PFSK-1 (cell line): ENCODE data around the gene KRTAP4-16.

Source experiments
- FOXP2 ChIP-seq: optimal IDR thresholded peaks from 2 replicates; pipeline ENCODE3; 2011; ENCODE audit warnings: borderline replicate concordance, control low read depth, inconsistent platforms; ENCODE audit not compliant: insufficient read depth; ENCODE audit errors: extremely low read length, extremely low read depth
- POLR2AphosphoS5 ChIP-seq: IDR thresholded peaks from 2 replicates; pipeline ENCODE4 v1.6.1; 2012; ENCODE audit warnings: low read depth, mild to moderate bottlenecking, control low read depth, low read length, moderate library complexity
- REST ChIP-seq, 2 experiments: IDR thresholded peaks; 2 replicates each; pipeline versions ENCODE4 v1.6.1 to v1.8.0; 2011 to 2012; ENCODE audit warnings: low read depth in 2 of 2, low read length in 2 of 2, control low read depth in 1 of 2, inconsistent platforms in 1 of 2, mild to moderate bottlenecking in 1 of 2, moderate library complexity in 1 of 2; ENCODE audit not compliant: insufficient read depth in 1 of 2
- SIN3A ChIP-seq: IDR thresholded peaks from 2 replicates; pipeline ENCODE4 v1.6.1; 2012; ENCODE audit warnings: mild to moderate bottlenecking, low read length, moderate library complexity, borderline replicate concordance; ENCODE audit not compliant: insufficient read depth
- TAF1 ChIP-seq: IDR thresholded peaks from 2 replicates; pipeline ENCODE4 v1.6.1; 2012; ENCODE audit warnings: low read length, control low read depth, borderline replicate concordance; ENCODE audit not compliant: insufficient read depth

Gene KRTAP4-16

GRCh38 chr17:41067281-41067680, 34.7 kb downstream of the KRTAP4-16 start:
- no peak for TF ChIP-seq POLR2AphosphoS5

GRCh38 chr17:41065829-41066624, 36.0 kb downstream of the KRTAP4-16 start, which contains the start of gene KRTAP2-4:
KRTAP2-4 (minus strand) TSS chr17:41065879; CDS start chr17:41065845, 34 bp downstream.
- TF ChIP-seq TAF1 (no peak), FOXP2 (no peak), SIN3A (no peak), REST (IDR thresholded peaks at IDR 0.05; ENCODE audit: insufficient read depth in 1 of 2, low read depth in 2 of 2, low read length in 2 of 2) (no peak), POLR2AphosphoS5 (no peak)

- TF ChIP-seq REST (IDR thresholded peaks at IDR 0.05; ENCODE audit: insufficient read depth in 1 of 2, low read depth in 2 of 2, low read length in 2 of 2) (no peak), POLR2AphosphoS5 (no peak), FOXP2 (no peak), SIN3A (no peak), TAF1 (no peak)
These were observed 37.7 kb downstream of the KRTAP4-16 start for GRCh38 chr17:41064301-41064700.

GRCh38 chr17:41063449-41063848, 38.6 kb downstream of the KRTAP4-16 start:
- no peak for TF ChIP-seq SIN3A
- no peak for TF ChIP-seq FOXP2
- no peak for TF ChIP-seq REST (IDR thresholded peaks at IDR 0.05; ENCODE audit: insufficient read depth in 1 of 2, low read depth in 2 of 2, low read length in 2 of 2)
- TF ChIP-seq POLR2AphosphoS5: no peak
- TF ChIP-seq TAF1: no peak

GRCh38 chr17:41061964-41062363, 40.0 kb downstream of the KRTAP4-16 start:
- TF ChIP-seq POLR2AphosphoS5: no peak
- TF ChIP-seq FOXP2: no peak
- no peak for TF ChIP-seq SIN3A
- no peak for TF ChIP-seq REST (IDR thresholded peaks at IDR 0.05; ENCODE audit: insufficient read depth in 1 of 2, low read depth in 2 of 2, low read length in 2 of 2)
- TF ChIP-seq TAF1: no peak
